Upper lobe of left lung (tissue), 6 donors: ENCODE results near the gene SLAMF9. TPM values are rescaled to one million over a fixed set of nuclear protein-coding genes. Genes with fewer than 3 reads are reported as not detected.

ENCODE experiments used
- ATAC-seq, 2 donors: fragments of 200-7000 bp; cut with Tn5 transposase; one replicate each; pipeline ENCODE4 v1.9.1; 2022; ENCODE audit warnings: mild to moderate bottlenecking in 2 of 2, moderate library complexity in 2 of 2; ENCODE audit not compliant: low FRiP score in 2 of 2
- DNase-seq, 2 donors: peaks; one replicate each; pipeline ENCODE4 v3.0.0-alpha.2; 2019 to 2020
- H3K27ac ChIP-seq, 4 donors: fragments of 200-600 bp; sonication (generic); one replicate each; pipeline ENCODE4 v1.5.1; 2016 to 2019
- H3K27me3 ChIP-seq, 4 donors: fragments of 200-600 bp; sonication (generic); one replicate each; pipeline ENCODE4 v1.5.1; 2017 to 2019
- H3K36me3 ChIP-seq, 4 donors: fragments of 200-600 bp; sonication (generic); one replicate each; pipeline ENCODE4 v1.5.1; 2016 to 2019
- H3K4me1 ChIP-seq, 4 donors: fragments of 200-600 bp; sonication (generic); one replicate each; pipeline ENCODE4 v1.5.1; 2018 to 2019
- H3K4me3 ChIP-seq, 4 donors: fragments of 200-600 bp; sonication (generic); one replicate each; pipeline ENCODE4 v1.5.1; 2017 to 2019; ENCODE audit warnings: mild to moderate bottlenecking in 2 of 4, moderate library complexity in 1 of 4
- H3K9me3 ChIP-seq, 4 donors: fragments of 200-600 bp; sonication (generic); one replicate each; pipeline ENCODE4 v1.5.1; 2018 to 2019
- EP300 ChIP-seq, 4 donors: sonication (generic); formaldehyde crosslinking; IDR thresholded peaks; one replicate each; pipeline ENCODE4 v1.5.1; 2017; ENCODE audit warnings: antibody characterized with exemption in 4 of 4, control low read depth in 2 of 4
- POLR2A ChIP-seq, 4 donors: fragments of 450-650 bp; IDR thresholded peaks; one replicate each; pipeline ENCODE4 v1.5.1; 2016 to 2017; ENCODE audit warnings: antibody characterized with exemption in 4 of 4, mild to moderate bottlenecking in 2 of 4
- POLR2AphosphoS5 ChIP-seq, 2 donors: sonication (generic); formaldehyde crosslinking; IDR thresholded peaks; one replicate each; pipeline ENCODE4 v1.5.1; 2017; ENCODE audit warnings: antibody characterized with exemption in 2 of 2
- WGBS, 2 donors: methylation state at CpG; one replicate each; pipeline ENCODE4 v1.1.5; 2017 to 2018; 5-methylcytosine and 5-hydroxymethylcytosine counted together
- total RNA-seq, 6 donors: library from RNA; depleted of rRNA in 4 of 6; stranded (reverse); fragments of >200 nt in 4 of 6; gene quantifications; one replicate each; pipeline versions ENCODE4 v1.1.0 to v1.2.1, GENCODE V29; 2016 to 2021
- TF ChIP-seq, protein P1 (sequence below), 6 experiments: fragments of 450-650 bp in 4 of 6; fragments of 200-600 bp in 2 of 6; sonication (generic) in 2 of 6; IDR thresholded peaks; one replicate each; pipeline ENCODE4 v1.5.1; 2016 to 2019; ENCODE audit warnings: antibody characterized with exemption in 6 of 6
- donor health status: DM: no; HTN: no; CAD: no; lungs with moderate emphysema.
- donor health status: DM: no; HTN: yes; CAD: no; lungs with severe emphysema.

SLAMF9 gene
- total RNA-seq, 6 donors from 2014 or later: 0.34 TPM; not detected in 5

DNA sequence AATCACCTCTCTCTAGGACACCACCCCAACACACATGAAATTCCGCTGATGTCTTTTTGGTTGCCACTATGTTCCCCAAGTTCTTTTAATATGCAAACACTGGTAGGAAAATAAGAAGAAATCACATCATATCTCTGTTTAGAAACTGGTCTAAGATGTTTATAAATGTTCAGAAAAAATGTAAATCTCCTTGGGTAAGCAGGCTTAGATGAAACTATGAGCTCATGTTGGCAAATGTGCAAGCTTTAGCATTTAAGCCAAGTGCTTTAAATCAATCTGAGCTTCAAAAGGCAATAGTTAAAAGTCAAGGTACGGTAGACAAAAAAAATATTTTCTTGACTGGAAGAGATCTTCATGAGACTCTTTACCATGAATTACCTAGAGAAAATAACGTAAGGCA is 25.2 kb upstream of the SLAMF9 start:
- Histone ChIP-seq H3K36me3 (no peaks in the 10 kb centered on the region), H3K4me3 (no peak overlapping the region), H3K4me1 (no peaks in the 10 kb centered on the region), H3K27me3 (no peaks in the 10 kb centered on the region), H3K27ac (no peak overlapping the region), H3K9me3 (no peaks in the 10 kb centered on the region)
- ATAC-seq (no peak), DNase-seq (no peak)
- TF ChIP-seq POLR2AphosphoS5 (IDR thresholded peaks at IDR 0.05): no peak
- TF ChIP-seq, protein P1, sequence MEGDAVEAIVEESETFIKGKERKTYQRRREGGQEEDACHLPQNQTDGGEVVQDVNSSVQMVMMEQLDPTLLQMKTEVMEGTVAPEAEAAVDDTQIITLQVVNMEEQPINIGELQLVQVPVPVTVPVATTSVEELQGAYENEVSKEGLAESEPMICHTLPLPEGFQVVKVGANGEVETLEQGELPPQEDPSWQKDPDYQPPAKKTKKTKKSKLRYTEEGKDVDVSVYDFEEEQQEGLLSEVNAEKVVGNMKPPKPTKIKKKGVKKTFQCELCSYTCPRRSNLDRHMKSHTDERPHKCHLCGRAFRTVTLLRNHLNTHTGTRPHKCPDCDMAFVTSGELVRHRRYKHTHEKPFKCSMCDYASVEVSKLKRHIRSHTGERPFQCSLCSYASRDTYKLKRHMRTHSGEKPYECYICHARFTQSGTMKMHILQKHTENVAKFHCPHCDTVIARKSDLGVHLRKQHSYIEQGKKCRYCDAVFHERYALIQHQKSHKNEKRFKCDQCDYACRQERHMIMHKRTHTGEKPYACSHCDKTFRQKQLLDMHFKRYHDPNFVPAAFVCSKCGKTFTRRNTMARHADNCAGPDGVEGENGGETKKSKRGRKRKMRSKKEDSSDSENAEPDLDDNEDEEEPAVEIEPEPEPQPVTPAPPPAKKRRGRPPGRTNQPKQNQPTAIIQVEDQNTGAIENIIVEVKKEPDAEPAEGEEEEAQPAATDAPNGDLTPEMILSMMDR (IDR thresholded peaks at IDR 0.05): no peak
- no peak for TF ChIP-seq POLR2A (IDR thresholded peaks at IDR 0.05)
- no peak for TF ChIP-seq EP300 (IDR thresholded peaks at IDR 0.05)
- 62 to 76% methylated on average over 3 of the region's 3 CpGs for WGBS, 2 donors

DNA sequence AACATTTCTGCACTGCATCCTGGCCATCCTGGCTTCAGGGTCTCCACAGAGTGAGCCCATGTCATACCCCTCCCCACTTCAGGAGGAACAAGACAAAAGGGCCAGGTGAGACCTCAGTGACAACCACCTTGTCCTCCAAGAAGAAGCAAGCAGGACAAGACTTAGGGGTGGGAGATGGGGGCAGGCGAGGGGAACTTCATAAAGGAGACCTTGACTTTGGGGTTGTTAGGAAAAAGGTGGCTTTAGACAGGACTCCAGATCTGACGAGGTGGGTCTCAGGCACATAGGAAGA is 24.0 kb upstream of the SLAMF9 start:
- ATAC-seq (no peak), DNase-seq (no peak)
- no peaks in the 10 kb centered on the region for H3K9me3 ChIP-seq
- no peaks in the 10 kb centered on the region for H3K4me1 ChIP-seq
- TF ChIP-seq POLR2AphosphoS5 (IDR thresholded peaks at IDR 0.05): no peak
- TF ChIP-seq, protein P1 (IDR thresholded peaks at IDR 0.05): no peak
- TF ChIP-seq POLR2A (IDR thresholded peaks at IDR 0.05): no peak
- no peak for TF ChIP-seq EP300 (IDR thresholded peaks at IDR 0.05)
- WGBS, 2 donors: 90 to 93% methylated on average over 2 of the region's 2 CpGs
- H3K27ac ChIP-seq: no peak overlapping the region
- H3K27me3 ChIP-seq: no peaks in the 10 kb centered on the region
- no peaks in the 10 kb centered on the region for H3K36me3 ChIP-seq
- H3K4me3 ChIP-seq: no peak overlapping the region

DNA sequence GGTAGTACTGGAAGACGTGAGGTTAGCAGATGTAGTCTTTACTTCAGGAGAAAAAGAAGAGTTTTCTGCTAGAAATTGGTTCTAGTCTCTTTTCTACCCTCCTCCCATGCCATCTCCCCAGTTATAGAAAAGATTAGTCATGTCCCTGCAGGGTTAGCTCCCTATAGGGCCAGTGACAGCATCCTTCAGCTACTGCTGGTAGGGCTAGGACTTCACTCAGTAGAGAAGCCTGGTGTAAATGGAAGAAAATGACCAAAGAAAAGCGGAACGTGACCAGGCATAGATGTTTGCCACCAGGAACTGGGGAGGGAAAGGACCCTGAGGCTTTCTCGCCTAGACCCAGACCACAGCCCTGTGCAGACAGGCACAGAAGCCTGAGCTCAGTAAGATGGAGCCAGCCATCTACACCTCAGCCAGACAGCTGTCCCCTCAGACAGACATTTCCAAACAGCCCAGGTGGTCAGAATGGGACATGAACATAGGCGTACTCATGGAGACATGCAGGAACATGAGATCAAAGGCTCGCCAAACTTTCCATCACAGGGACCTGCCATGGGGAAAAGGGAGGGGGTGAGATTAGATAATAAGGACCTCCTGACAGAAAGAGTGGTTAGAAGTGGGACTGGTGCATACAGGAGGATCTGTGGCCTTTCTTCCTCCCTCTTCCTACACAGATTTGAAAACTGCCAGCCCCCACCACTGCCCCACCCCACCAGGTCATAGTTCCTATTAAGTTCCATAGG is 23.5 kb upstream of the SLAMF9 start:
- H3K4me3 ChIP-seq: no peak overlapping the region
- no peaks in the 10 kb centered on the region for H3K4me1 ChIP-seq
- no peak overlapping the region for H3K27ac ChIP-seq
- TF ChIP-seq POLR2AphosphoS5 (IDR thresholded peaks at IDR 0.05) (no peak), EP300 (IDR thresholded peaks at IDR 0.05) (no peak), POLR2A (IDR thresholded peaks at IDR 0.05) (no peak)
- TF ChIP-seq, protein P1 (IDR thresholded peaks at IDR 0.05): no peak
- no peaks in the 10 kb centered on the region for H3K9me3 ChIP-seq
- WGBS, 2 donors: 85% methylated on average over 5 to 6 of the region's 6 CpGs
- no peaks in the 10 kb centered on the region for H3K36me3 ChIP-seq
- H3K27me3 ChIP-seq: no peaks in the 10 kb centered on the region
- no peak for DNase-seq
- ATAC-seq: no peak

DNA sequence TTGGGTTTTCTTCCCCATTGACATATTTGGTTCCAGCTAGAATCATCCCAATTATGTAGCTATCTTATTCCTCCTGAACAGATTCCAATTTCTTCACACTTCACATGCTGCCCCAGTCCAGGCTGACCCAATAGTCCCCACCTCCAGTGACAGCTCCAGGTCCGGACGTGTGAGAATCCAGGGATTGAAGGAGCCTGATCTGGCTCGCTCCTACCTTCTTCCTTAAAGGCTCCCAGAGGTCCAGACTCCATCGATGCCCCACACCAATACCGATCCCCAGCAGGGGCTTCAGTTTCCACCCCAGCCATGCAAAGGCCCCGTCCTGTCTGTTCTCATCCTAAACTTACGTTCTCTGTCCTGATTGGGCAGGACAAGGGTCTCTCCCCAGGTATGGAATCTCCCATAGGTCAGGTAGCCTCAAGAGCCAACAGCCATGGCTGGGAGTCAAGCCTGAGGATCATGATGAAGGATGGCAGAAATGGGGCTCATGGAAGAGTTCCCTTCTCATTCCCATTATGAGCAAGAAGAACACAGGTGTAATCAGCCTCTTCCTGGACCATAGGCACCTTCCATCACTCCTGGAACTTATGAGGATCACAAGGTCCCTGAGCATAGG is 20.4 kb upstream of the SLAMF9 start:
- DNase-seq: no peak
- ATAC-seq: no peak
- no peaks in the 10 kb centered on the region for H3K9me3 ChIP-seq
- no peaks in the 10 kb centered on the region for H3K36me3 ChIP-seq
- H3K4me3 ChIP-seq: no peak overlapping the region
- TF ChIP-seq, protein P1 (IDR thresholded peaks at IDR 0.05): no peak
- TF ChIP-seq POLR2A (IDR thresholded peaks at IDR 0.05): no peak
- TF ChIP-seq POLR2AphosphoS5 (IDR thresholded peaks at IDR 0.05): no peak
- TF ChIP-seq EP300 (IDR thresholded peaks at IDR 0.05): no peak
- H3K27me3 ChIP-seq: no peaks in the 10 kb centered on the region
- no peak overlapping the region for H3K27ac ChIP-seq
- no peaks in the 10 kb centered on the region for H3K4me1 ChIP-seq
- WGBS, 2 donors: 93 to 95% methylated on average over 7 of the region's 7 CpGs
